HUES64 (cell line): Measurements from ENCODE around the gene RALGPS1.

Experiments
- H3K27ac ChIP-seq: 2 replicates; pipeline ENCODE4 v1.7.0; 2013; ENCODE audit warnings: low read depth, low read length, inconsistent platforms
- H3K27me3 ChIP-seq: 2 replicates; pipeline ENCODE4 v1.6.1; 2013; ENCODE audit warnings: mild to moderate bottlenecking, low read length; ENCODE audit not compliant: insufficient read depth
- H3K36me3 ChIP-seq: 2 replicates; pipeline ENCODE4 v1.6.1; 2013; ENCODE audit warnings: mild to moderate bottlenecking, low read length; ENCODE audit not compliant: insufficient read depth
- H3K4me1 ChIP-seq: 2 replicates; pipeline ENCODE4 v1.6.1; 2013; ENCODE audit warnings: mild to moderate bottlenecking, low read length, moderate library complexity; ENCODE audit not compliant: insufficient read depth
- H3K4me3 ChIP-seq: 2 replicates; pipeline ENCODE4 v1.5.1; 2013; ENCODE audit warnings: mild to moderate bottlenecking, low read length, moderate library complexity
- H3K9ac ChIP-seq: 2 replicates; pipeline ENCODE4 v1.6.1; 2013; ENCODE audit warnings: mild to moderate bottlenecking, low read depth, low read length
- H3K9me3 ChIP-seq: 2 replicates; pipeline ENCODE4 v1.6.1; 2013; ENCODE audit warnings: low read depth, low read length; ENCODE audit not compliant: insufficient read depth
- WGBS: fragments of 150-250, 120-280 bp; methylation state at CpG from one replicate; pipeline ENCODE4 v1.1.7; 2013; ENCODE audit warnings: missing lambda C conversion rate; 5-methylcytosine and 5-hydroxymethylcytosine counted together

The RALGPS1 gene

GRCh38 chr9:126991183-126991582 is 76.6 kb downstream of the RALGPS1 start:
- Histone ChIP-seq H3K9ac (no peak overlapping the region), H3K27ac (no peak overlapping the region), H3K36me3 (0 out of 2 replicates have a peak, but pooled peaks cover 2% of the 10 kb centered on the region), H3K4me3 (no peak overlapping the region), H3K27me3 (no peaks in the 10 kb centered on the region), H3K9me3 (peaks cover 15% of the 10 kb centered on the region), H3K4me1 (no peaks in the 10 kb centered on the region)
- 93% methylated on average over 1 of the region's 2 CpGs for WGBS

DNA sequence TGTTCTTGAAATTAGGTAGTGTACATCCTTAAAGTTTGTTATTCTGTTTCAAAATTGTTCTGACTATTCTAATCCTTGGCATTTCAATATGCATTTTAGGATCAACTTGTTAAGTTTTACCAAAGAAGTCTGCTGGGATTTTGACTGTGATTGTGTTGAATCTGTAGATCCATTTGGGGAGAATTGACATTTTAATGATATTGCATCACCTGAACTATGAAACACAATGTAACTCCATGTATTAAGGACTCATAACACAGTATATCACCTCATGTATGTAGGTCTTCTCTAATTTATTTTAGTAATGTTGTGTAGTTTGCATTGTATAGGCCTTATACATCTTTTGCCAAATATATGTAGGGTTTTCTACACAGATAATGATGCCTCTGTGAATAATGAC is 77.8 kb downstream of the RALGPS1 start:
- H3K27me3 ChIP-seq, result no peaks in the 10 kb centered on the region
- H3K27ac ChIP-seq, result no peak overlapping the region
- H3K4me1 ChIP-seq, result no peaks in the 10 kb centered on the region
- no peak overlapping the region for H3K4me3 ChIP-seq
- H3K9me3 ChIP-seq, result peaks cover 15% of the 10 kb centered on the region
- no peak overlapping the region for H3K9ac ChIP-seq
- H3K36me3 ChIP-seq, result 0 out of 2 replicates have a peak, but pooled peaks cover 2% of the 10 kb centered on the region

DNA sequence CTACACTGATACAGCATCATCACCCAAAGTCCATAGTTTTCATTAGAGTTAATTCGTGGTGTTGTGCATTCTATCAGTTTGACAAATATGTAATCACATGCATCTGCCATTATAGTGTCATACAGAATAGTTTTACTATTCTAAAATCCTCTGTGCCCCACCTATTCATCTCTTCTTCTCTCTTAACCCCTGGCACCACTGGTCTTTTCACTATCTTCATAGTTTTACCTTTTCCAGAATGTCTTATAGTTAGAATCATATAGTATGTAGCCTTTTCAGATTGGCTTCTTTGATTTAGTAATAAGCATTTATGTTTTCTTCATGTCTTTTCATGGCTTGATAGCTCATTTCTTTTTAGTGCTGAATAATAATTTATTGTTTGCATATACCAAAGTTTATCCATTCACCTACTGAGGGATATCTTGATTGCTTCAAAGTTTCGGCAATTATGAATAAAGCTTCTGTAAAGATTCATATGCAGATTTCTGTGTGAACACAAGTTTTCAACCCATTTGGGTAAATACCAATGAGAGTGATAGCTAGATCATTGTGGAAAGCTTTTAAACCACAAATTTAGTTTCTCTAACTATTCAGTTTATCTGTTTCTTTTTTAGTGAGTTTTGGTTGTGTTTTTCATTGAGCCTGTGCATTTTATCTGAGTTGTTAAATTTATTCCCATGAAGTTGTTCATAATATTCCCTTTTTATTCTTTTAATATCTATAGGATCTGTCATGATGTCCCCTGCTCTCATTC is 84.9 kb downstream of the RALGPS1 start:
- H3K36me3 ChIP-seq, result no peaks in the 10 kb centered on the region
- no peaks in the 10 kb centered on the region for H3K9me3 ChIP-seq
- H3K4me3 ChIP-seq, result no peak overlapping the region
- no peaks in the 10 kb centered on the region for H3K27me3 ChIP-seq
- H3K4me1 ChIP-seq, result no peaks in the 10 kb centered on the region
- H3K27ac ChIP-seq, result no peak overlapping the region
- H3K9ac ChIP-seq, result no peak overlapping the region
- 100% methylated on average over 1 of the region's 2 CpGs for WGBS

- H3K27ac ChIP-seq, result no peak overlapping the region
- H3K27me3 ChIP-seq, result no peaks in the 10 kb centered on the region
- no peak overlapping the region for H3K9ac ChIP-seq
- no peak overlapping the region for H3K4me3 ChIP-seq
- H3K9me3 ChIP-seq, result no peaks in the 10 kb centered on the region
- 90% methylated on average over 3 of the region's 3 CpGs for WGBS
- H3K36me3 ChIP-seq, result no peaks in the 10 kb centered on the region
- H3K4me1 ChIP-seq, result no peaks in the 10 kb centered on the region
Measured at GRCh38 chr9:127004946-127005769, 90.6 kb downstream of the RALGPS1 start.

DNA sequence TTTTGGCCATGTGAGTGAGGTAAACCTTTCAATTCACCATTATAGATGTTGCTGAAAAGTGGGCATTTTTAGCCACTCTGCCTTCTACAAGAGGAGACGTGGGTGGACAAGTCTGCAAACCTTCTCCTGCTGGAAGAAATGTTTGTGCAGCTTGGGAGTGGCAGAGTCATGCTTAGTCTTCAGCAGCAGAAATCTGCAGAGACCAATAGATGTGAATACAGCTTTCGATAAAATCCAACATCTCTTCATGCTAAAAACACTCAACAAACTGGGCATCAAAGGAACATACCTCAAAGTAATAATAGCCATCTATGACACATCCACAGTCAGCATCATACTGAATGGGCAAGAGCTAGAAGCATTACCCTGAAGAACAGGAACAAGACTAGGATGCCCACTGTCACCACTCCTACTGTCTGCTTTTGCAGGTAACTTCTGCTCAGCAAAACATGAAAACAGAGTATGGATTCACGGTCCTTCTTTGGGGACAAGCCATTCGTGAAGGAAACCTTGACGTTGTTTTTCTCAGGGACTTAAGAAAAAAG is 91.3 kb downstream of the RALGPS1 start:
- Histone ChIP-seq H3K36me3 (no peaks in the 10 kb centered on the region), H3K9me3 (no peaks in the 10 kb centered on the region), H3K9ac (no peak overlapping the region), H3K4me1 (no peaks in the 10 kb centered on the region), H3K27me3 (no peaks in the 10 kb centered on the region), H3K4me3 (no peak overlapping the region), H3K27ac (no peak overlapping the region)
- 88% methylated on average over 5 of the region's 5 CpGs for WGBS

GRCh38 chr9:127007638-127008037 is 93.1 kb downstream of the RALGPS1 start:
- H3K27me3 ChIP-seq, result no peaks in the 10 kb centered on the region
- no peak overlapping the region for H3K27ac ChIP-seq
- H3K36me3 ChIP-seq, result no peaks in the 10 kb centered on the region
- WGBS, result 85% methylated on average over 6 of the region's 6 CpGs
- no peaks in the 10 kb centered on the region for H3K4me1 ChIP-seq
- no peak overlapping the region for H3K4me3 ChIP-seq
- no peaks in the 10 kb centered on the region for H3K9me3 ChIP-seq
- H3K9ac ChIP-seq, result no peak overlapping the region

DNA sequence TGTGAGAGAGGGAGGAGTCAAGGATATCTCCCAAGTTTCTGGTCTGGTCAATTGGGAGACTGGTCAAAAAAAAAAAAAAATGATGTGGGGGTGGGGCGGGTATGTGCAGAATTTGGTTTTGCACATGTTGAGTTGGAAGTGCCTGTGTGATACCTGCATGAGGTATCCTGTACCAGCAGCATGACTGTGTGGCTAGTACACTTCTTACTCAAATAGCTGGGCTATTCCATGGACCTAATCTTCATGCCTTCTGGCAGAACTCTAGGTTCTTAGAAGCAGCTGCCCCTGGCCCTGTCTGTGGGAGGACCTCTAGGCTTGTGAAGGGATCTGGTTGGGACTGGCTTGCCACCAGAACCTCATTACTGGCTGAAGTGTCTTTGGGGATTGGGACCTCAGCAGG is 93.5 kb downstream of the RALGPS1 start:
- WGBS, result 87% methylated on average over 1 of the region's 1 CpG
- H3K4me3 ChIP-seq, result no peak overlapping the region
- no peaks in the 10 kb centered on the region for H3K36me3 ChIP-seq
- H3K9ac ChIP-seq, result no peak overlapping the region
- H3K27me3 ChIP-seq, result no peaks in the 10 kb centered on the region
- no peak overlapping the region for H3K27ac ChIP-seq
- no peaks in the 10 kb centered on the region for H3K4me1 ChIP-seq
- no peaks in the 10 kb centered on the region for H3K9me3 ChIP-seq

- no peak overlapping the region for H3K27ac ChIP-seq
- H3K4me1 ChIP-seq, result peaks cover 8% of the 10 kb centered on the region
- 90% methylated on average over 6 of the region's 6 CpGs for WGBS
- H3K9ac ChIP-seq, result no peak overlapping the region
- H3K9me3 ChIP-seq, result no peaks in the 10 kb centered on the region
- no peaks in the 10 kb centered on the region for H3K27me3 ChIP-seq
- no peaks in the 10 kb centered on the region for H3K36me3 ChIP-seq
- H3K4me3 ChIP-seq, result no peak overlapping the region
Measured at GRCh38 chr9:127011772-127012171, 97.2 kb downstream of the RALGPS1 start.

DNA sequence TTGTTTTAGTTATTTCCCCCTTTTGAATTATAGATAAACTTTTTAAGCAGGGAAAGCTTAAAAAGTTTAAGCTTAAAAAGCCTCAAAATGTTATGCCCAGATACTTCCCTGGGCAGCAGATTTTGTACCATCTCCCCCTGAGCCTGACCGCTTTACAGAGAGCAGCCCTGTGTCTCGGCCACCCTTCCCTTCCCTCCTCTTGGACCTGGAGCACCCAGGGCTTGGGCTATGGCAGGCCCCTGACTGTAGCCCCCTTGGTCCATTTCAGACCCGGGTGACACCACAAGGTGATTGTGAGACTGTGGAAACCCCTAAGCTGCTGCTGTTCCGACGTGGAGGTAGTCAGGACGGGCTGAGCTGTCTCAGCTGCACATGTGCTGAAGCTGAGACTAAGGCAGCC is 97.7 kb downstream of the RALGPS1 start:
- H3K27me3 ChIP-seq, result no peaks in the 10 kb centered on the region
- no peak overlapping the region for H3K9ac ChIP-seq
- 87% methylated on average over 6 of the region's 6 CpGs for WGBS
- H3K4me1 ChIP-seq, result peaks cover 8% of the 10 kb centered on the region
- no peak overlapping the region for H3K27ac ChIP-seq
- no peaks in the 10 kb centered on the region for H3K9me3 ChIP-seq
- no peak overlapping the region for H3K4me3 ChIP-seq
- H3K36me3 ChIP-seq, result no peaks in the 10 kb centered on the region

DNA sequence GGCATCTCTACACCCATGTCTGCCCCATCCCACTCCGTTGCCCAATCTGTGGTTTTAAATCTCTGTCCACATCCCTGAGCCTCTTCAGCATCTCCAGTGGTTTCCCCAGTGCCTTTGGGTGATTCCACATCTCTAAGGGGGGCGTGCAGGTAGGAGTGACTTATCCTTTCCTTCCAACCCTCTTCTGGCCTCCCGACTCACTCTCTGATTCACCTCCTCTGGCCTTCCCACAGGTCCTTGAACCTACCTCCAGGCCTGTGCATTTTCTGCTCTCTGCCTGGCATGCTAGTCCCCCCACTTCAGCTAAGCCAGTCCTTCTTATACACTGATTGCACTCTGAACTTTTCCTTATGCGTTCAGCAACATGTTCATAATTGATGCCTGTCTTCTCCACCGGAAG is 99.0 kb downstream of the RALGPS1 start:
- no peaks in the 10 kb centered on the region for H3K36me3 ChIP-seq
- no peaks in the 10 kb centered on the region for H3K27me3 ChIP-seq
- 95% methylated on average over 5 of the region's 5 CpGs for WGBS
- no peak overlapping the region for H3K9ac ChIP-seq
- no peak overlapping the region for H3K27ac ChIP-seq
- no peaks in the 10 kb centered on the region for H3K9me3 ChIP-seq
- peaks cover 8% of the 10 kb centered on the region for H3K4me1 ChIP-seq
- H3K4me3 ChIP-seq, result no peak overlapping the region

DNA sequence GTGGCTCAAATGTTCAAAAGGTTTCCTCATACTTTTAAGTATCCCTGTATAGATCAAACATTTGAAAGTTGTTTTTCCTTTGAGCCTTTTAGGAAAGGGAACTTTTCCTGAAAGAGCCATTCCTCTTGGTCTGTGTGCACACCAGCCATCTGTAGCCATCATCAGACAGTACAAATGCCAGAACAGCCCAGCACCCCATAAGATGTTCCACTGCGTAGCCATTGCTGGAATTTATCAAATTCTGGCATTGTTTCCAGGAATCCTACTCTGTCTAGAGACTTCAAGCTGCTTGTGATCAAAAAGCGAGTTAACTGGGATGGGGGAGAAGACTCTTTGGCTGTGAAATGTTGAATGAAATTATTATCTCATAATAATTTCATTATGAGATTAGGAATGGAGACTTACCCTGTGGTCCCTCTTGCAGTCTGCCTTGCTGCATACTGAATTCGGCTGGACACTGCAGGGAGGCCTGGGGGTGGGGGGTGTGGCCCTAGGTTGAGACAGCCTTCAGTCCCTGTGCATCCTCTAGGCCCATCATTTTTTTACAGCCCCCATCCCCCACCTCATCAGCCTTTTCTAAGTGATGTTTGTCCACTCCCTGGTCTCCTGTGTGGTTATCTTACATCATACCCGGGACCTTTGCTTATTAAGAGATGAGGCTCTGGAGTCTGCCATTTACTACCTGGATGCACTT is 99.8 kb downstream of the RALGPS1 start:
- Histone ChIP-seq H3K9me3 (no peaks in the 10 kb centered on the region), H3K36me3 (no peaks in the 10 kb centered on the region), H3K27ac (no peak overlapping the region), H3K4me1 (peaks cover 8% of the 10 kb centered on the region), H3K9ac (no peak overlapping the region), H3K27me3 (no peaks in the 10 kb centered on the region), H3K4me3 (no peak overlapping the region)
- 84% methylated on average over 4 of the region's 4 CpGs for WGBS
